Neural cell (in vitro differentiated cells): ENCODE measurements around the gene LRRC34. TPM values are rescaled to one million over a fixed set of nuclear protein-coding genes. Genes with fewer than 3 reads are reported as not detected.
A peak's percentile ranks its signal among the peaks of the same experiment; 100 is the strongest.

Experiments
- H2AFZ ChIP-seq: fragments of 200-600, 300-800 bp; sonication (generic), shearing (Covaris generic); 2 replicates; pipeline ENCODE4 v1.6.0; 2014; ENCODE audit warnings: low read depth, mild to moderate bottlenecking, antibody characterized with exemption, low read length, moderate library complexity
- H3F3A ChIP-seq: fragments of 200-600 bp; shearing (Covaris generic); 2 replicates; pipeline ENCODE4 v1.6.1; 2016; ENCODE audit warnings: mild to moderate bottlenecking, moderate library complexity, mixed read lengths, antibody characterized with exemption, low read length; ENCODE audit not compliant: insufficient read depth, poor library complexity, severe bottlenecking
- H3K27ac ChIP-seq: fragments of 200-600, 300-800 bp; sonication (generic), shearing (Covaris generic); 2 replicates; pipeline ENCODE4 v1.5.1; 2014; ENCODE audit warnings: mild to moderate bottlenecking, low read length, moderate library complexity
- H3K27me3 ChIP-seq: fragments of 300-800, 200-600 bp; sonication (generic), shearing (Covaris generic); 2 replicates; pipeline ENCODE4 v1.6.0; 2014; ENCODE audit warnings: mild to moderate bottlenecking, low read depth, low read length, moderate library complexity; ENCODE audit not compliant: insufficient read depth
- H3K36me3 ChIP-seq: fragments of 300-800, 200-600 bp; sonication (generic), shearing (Covaris generic); 2 replicates; pipeline ENCODE4 v1.5.1; 2014; ENCODE audit warnings: mild to moderate bottlenecking, antibody characterized with exemption, low read length, moderate library complexity; ENCODE audit not compliant: insufficient read depth
- H3K4me2 ChIP-seq: fragments of 300-800, 200-600 bp; sonication (generic), shearing (Covaris generic); 2 replicates; pipeline ENCODE4 v1.6.0; 2014; ENCODE audit warnings: mild to moderate bottlenecking, low read length
- H3K4me3 ChIP-seq: fragments of 300-800, 200-600 bp; sonication (generic), shearing (Covaris generic); 2 replicates; pipeline ENCODE4 v1.5.1; 2014; ENCODE audit warnings: mild to moderate bottlenecking, low read length, moderate library complexity
- H3K79me2 ChIP-seq: fragments of 200-600 bp; shearing (Covaris generic); replicated peaks from 2 replicates; pipeline ENCODE4 v1.6.0; 2014; ENCODE audit warnings: mild to moderate bottlenecking, low read length, moderate library complexity; ENCODE audit not compliant: insufficient read depth
- H3K9ac ChIP-seq: fragments of 300-800, 200-600 bp; sonication (generic), shearing (Covaris generic); 2 replicates; pipeline ENCODE4 v1.6.1; 2016; ENCODE audit warnings: mild to moderate bottlenecking, low read length, mixed read lengths
- H3K9me2 ChIP-seq: fragments of 200-600 bp; shearing (Covaris generic); 2 replicates; pipeline ENCODE4 v1.6.1; 2016; ENCODE audit warnings: mild to moderate bottlenecking, low read length, mixed read lengths; ENCODE audit not compliant: insufficient read depth
- H3K9me3 ChIP-seq: fragments of 200-600, 300-800 bp; sonication (generic), shearing (Covaris generic); 2 replicates; pipeline ENCODE4 v1.6.1; 2016; ENCODE audit warnings: mild to moderate bottlenecking, mixed run types, low read length, moderate library complexity, mixed read lengths
- H4K20me1 ChIP-seq: fragments of 200-600 bp; shearing (Covaris generic); 2 replicates; pipeline ENCODE4 v1.6.1; 2016; ENCODE audit warnings: mild to moderate bottlenecking, mixed run types; ENCODE audit not compliant: insufficient read depth
- CTCF ChIP-seq: fragments of 450-650 bp; IDR thresholded peaks from 2 replicates; pipeline ENCODE4 v1.5.1; 2014; ENCODE audit warnings: antibody characterized with exemption, mild to moderate bottlenecking, moderate library complexity; ENCODE audit not compliant: poor library complexity, severe bottlenecking
- EP300 ChIP-seq: fragments of 450-650 bp; conservative IDR thresholded peaks from 2 replicates; pipeline ENCODE4 v1.6.1; 2014; ENCODE audit warnings: antibody characterized with exemption, mild to moderate bottlenecking, moderate library complexity; ENCODE audit not compliant: poor library complexity, severe bottlenecking
- EZH2 ChIP-seq: fragments of 200-600, 300-800 bp; shearing (Covaris generic), sonication (generic); IDR thresholded peaks from 2 replicates; pipeline ENCODE4 v1.6.1; 2014; ENCODE audit warnings: antibody characterized with exemption, low read length, borderline replicate concordance, mild to moderate bottlenecking; ENCODE audit not compliant: insufficient read depth, poor library complexity, severe bottlenecking
- MXI1 ChIP-seq: fragments of 450-650 bp; conservative IDR thresholded peaks from 2 replicates; pipeline ENCODE4 v1.6.1; 2014; ENCODE audit warnings: antibody characterized with exemption, mild to moderate bottlenecking; ENCODE audit not compliant: poor library complexity, severe bottlenecking
- POLR2AphosphoS5 ChIP-seq: IDR thresholded peaks from 2 replicates; pipeline ENCODE4 v1.6.1; 2012
- RAD21 ChIP-seq: fragments of 450-650 bp; conservative IDR thresholded peaks from 2 replicates; pipeline ENCODE4 v1.6.1; 2014; ENCODE audit warnings: antibody characterized with exemption, mild to moderate bottlenecking, moderate library complexity
- REST ChIP-seq: IDR thresholded peaks from 2 replicates; pipeline ENCODE4 v1.6.1; 2012; ENCODE audit warnings: borderline replicate concordance
- SMC3 ChIP-seq: fragments of 450-650 bp; conservative IDR thresholded peaks from 2 replicates; pipeline ENCODE4 v1.6.1; 2014; ENCODE audit warnings: antibody characterized with exemption, mild to moderate bottlenecking, moderate library complexity; ENCODE audit not compliant: poor library complexity
- TAF1 ChIP-seq: IDR thresholded peaks from 2 replicates; pipeline ENCODE4 v1.6.1; 2012; ENCODE audit warnings: low read depth
- polyA plus RNA-seq: library from polyadenylated mRNA; depleted of rRNA; stranded (reverse); fragments of >200 nt; gene quantifications from 2 replicates; pipeline ENCODE4 v1.2.3, GENCODE V29; 2014

LRRC34 gene
- polyA plus RNA-seq, 1 donor from 2014 or later: 1.1 TPM

DNA sequence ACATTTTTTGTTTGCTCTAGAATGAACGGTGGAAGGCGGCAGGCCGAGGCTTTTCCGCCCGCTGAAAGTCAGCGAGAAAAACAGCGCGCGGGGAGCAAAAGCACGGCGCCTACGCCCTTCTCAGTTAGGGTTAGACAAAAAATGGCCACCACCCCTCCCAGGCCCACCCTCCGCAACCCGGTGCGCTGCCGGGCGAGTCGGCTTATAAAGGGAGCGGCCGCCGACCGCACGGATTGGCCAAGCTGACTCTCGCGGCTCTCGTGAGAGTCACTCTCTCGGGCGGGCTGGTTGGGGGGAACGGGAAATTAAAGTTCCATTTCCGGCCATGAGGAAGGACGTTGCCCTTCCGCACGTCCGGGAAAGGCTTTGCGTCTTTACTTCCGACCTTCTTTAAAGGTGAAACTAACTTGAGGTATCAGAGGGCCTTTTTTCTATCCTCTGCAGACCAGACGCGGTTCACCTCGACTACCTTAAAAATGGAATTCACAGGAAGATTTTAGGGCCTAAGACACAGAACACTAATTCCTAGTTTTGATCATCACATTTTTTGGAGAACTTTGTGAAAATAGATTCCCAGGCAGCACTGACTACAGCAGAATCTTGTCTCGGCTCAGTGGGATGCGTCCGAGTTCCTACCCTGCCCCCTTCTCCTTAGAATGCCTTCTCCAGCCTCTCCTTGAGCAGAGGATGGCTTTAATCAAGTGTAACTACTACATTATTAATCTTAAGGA is 47.7 kb downstream of the LRRC34 start, which contains the start of gene TERC:
Gene TERC (minus strand): TSS at position 179 of the 731 bp plus-strand sequence.
- peak within 1 kb of the TSS; percentile 54 for H3K4me3 ChIP-seq
- H3K9me3 ChIP-seq: peaks cover 6% of the 10 kb centered on the region
- H3K79me2 ChIP-seq: no peaks in the 10 kb centered on the region
- no peak within 1 kb of the TSS for H2AFZ ChIP-seq
- H3K36me3 ChIP-seq: no peaks in the 10 kb centered on the region
- H4K20me1 ChIP-seq: no peaks in the 10 kb centered on the region
- no peaks in the 10 kb centered on the region for H3F3A ChIP-seq
- no peaks in the 10 kb centered on the region for H3K9me2 ChIP-seq
- peak within 1 kb of the TSS; percentile 29 for H3K9ac ChIP-seq
- no peak for TF ChIP-seq CTCF
- no peak for TF ChIP-seq TAF1
- no peak for TF ChIP-seq EP300
- peaks cover 18% of the 10 kb centered on the region for H3K27me3 ChIP-seq
- no peak within 1 kb of the TSS for H3K4me2 ChIP-seq
- H3K27ac ChIP-seq: no peak within 1 kb of the TSS

GRCh38 chr3:169764312-169764881 is 48.3 kb downstream of the LRRC34 start:
- H3K9ac ChIP-seq: peak overlapping the region; percentile 29
- H3K27ac ChIP-seq: no peak overlapping the region
- no peaks in the 10 kb centered on the region for H3F3A ChIP-seq
- no peaks in the 10 kb centered on the region for H3K79me2 ChIP-seq
- TF ChIP-seq MXI1 (no peak), POLR2AphosphoS5 (no peak), SMC3 (no peak)
- H2AFZ ChIP-seq: no peak overlapping the region
- no peaks in the 10 kb centered on the region for H3K36me3 ChIP-seq
- H3K4me2 ChIP-seq: no peak overlapping the region
- H4K20me1 ChIP-seq: no peaks in the 10 kb centered on the region
- peaks cover 13% of the 10 kb centered on the region for H3K27me3 ChIP-seq
- H3K9me3 ChIP-seq: peaks cover 6% of the 10 kb centered on the region
- H3K4me3 ChIP-seq: peak overlapping the region; percentile 54
- H3K9me2 ChIP-seq: no peaks in the 10 kb centered on the region

DNA sequence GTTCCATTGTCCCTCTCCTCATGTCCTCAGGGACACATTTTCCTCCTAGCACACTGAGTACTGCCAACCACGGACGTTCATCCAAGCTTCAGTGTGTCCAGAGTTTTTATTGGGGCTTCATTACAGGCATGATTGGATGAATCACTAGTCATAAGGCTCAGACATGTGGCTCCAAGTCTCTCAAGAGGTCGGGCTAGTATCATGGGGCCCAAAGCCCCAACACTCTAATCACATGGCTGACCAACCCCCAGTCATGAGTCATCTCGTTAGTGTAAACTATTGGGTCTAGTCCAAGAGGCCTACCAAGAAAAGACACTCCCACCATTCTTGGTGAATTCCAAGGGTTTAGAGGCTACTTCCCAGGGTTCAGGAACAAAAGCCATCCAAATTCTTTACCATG is 52.2 kb downstream of the LRRC34 start:
- Histone ChIP-seq H3K9ac (no peak overlapping the region), H3K9me3 (peaks cover 6% of the 10 kb centered on the region), H3K9me2 (no peaks in the 10 kb centered on the region), H3K4me3 (no peak overlapping the region), H3K27ac (no peak overlapping the region), H3K36me3 (no peaks in the 10 kb centered on the region), H4K20me1 (no peaks in the 10 kb centered on the region), H2AFZ (no peak overlapping the region), H3F3A (no peaks in the 10 kb centered on the region), H3K4me2 (no peak overlapping the region), H3K79me2 (no peaks in the 10 kb centered on the region), H3K27me3 (peaks cover 13% of the 10 kb centered on the region)
- TF ChIP-seq REST (no peak), RAD21 (no peak), CTCF (no peak), TAF1 (no peak), POLR2AphosphoS5 (no peak), SMC3 (no peak), EP300 (no peak), EZH2 (no peak), MXI1 (no peak)
